Heart left ventricle (tissue), 16 donors: ENCODE measurements around the gene OR5T2. TPM values are rescaled to one million over a fixed set of nuclear protein-coding genes. Genes with fewer than 3 reads are reported as not detected.

Experiments used
- ATAC-seq, 4 donors: fragments of 200-7000 bp; cut with Tn5 transposase; one replicate each; pipeline ENCODE4 v1.9.1; 2020 to 2022; ENCODE audit warnings: moderate library complexity in 4 of 4, mild to moderate bottlenecking in 3 of 4, moderate number of reproducible peaks in 1 of 4
- DNase-seq, 5 donors: peaks; one replicate each; pipeline ENCODE4 v3.0.0-alpha.2; 2020
- H3K27ac ChIP-seq, 12 donors: fragments of 200-600 bp; sonication (generic) in 4 of 12; one replicate each; pipeline versions ENCODE4 v1.5.0 to v1.8.0; 2016 to 2022; ENCODE audit warnings: mild to moderate bottlenecking in 2 of 12
- H3K27me3 ChIP-seq, 9 donors: fragments of 200-600 bp; sonication (generic) in 2 of 9; one replicate each; pipeline versions ENCODE4 v1.5.1 to v1.8.0; 2016 to 2022; ENCODE audit warnings: mild to moderate bottlenecking in 3 of 9
- H3K36me3 ChIP-seq, 9 donors: fragments of 200-600 bp; sonication (generic) in 2 of 9; one replicate each; pipeline versions ENCODE4 v1.5.0 to v1.8.0; 2018 to 2022; ENCODE audit warnings: mild to moderate bottlenecking in 2 of 9
- H3K4me1 ChIP-seq, 12 donors: fragments of 200-600 bp; sonication (generic) in 4 of 12; one replicate each; pipeline versions ENCODE4 v1.5.0 to v1.8.0; 2016 to 2022; ENCODE audit warnings: mild to moderate bottlenecking in 3 of 12
- H3K4me3 ChIP-seq, 12 donors: fragments of 200-600 bp; sonication (generic) in 4 of 12; one replicate each; pipeline versions ENCODE4 v1.5.0 to v1.8.0; 2017 to 2022; ENCODE audit warnings: mild to moderate bottlenecking in 9 of 12, moderate library complexity in 4 of 12
- H3K9me3 ChIP-seq, 12 donors: fragments of 200-600 bp; sonication (generic) in 4 of 12; one replicate each; pipeline versions ENCODE4 v1.5.0 to v1.8.0; 2016 to 2022; ENCODE audit warnings: mild to moderate bottlenecking in 1 of 12
- POLR2A ChIP-seq, 2 donors: fragments of 450-650 bp; IDR thresholded peaks; one replicate each; pipeline ENCODE4 v1.6.1; 2017; ENCODE audit warnings: antibody characterized with exemption in 2 of 2, mild to moderate bottlenecking in 2 of 2, moderate library complexity in 2 of 2
- WGBS, 4 donors: extraction: QIAGEN DNeasy Blood & Tissue Kit in 2 of 4; methylation state at CpG; one replicate each; pipeline versions ENCODE4 v1.1.5 to v1.1.7; 2013 to 2018; 5-methylcytosine and 5-hydroxymethylcytosine counted together
- intact Hi-C, 10 donors: fragments of 100-400 bp; cut with DNase I; formaldehyde crosslinking; loops; one replicate each; pipeline versions ENCODE4 v1.11.1 to v1.14.2; 2022
- polyA plus RNA-seq, 2 donors: library from polyadenylated mRNA; stranded (reverse); fragments of 200-250 nt; gene quantifications; one replicate each; pipeline ENCODE4 v1.2.3, GENCODE V29; 2013
- total RNA-seq, 9 donors: library from RNA; depleted of rRNA in 2 of 9; stranded (reverse); fragments of >200 nt in 2 of 9; fragmentation: NEBNext Ultra II Directional in 3 of 9; extraction: Animal tissue kit (Norgen Biotek cat#: 25700) in 3 of 9; gene quantifications; one replicate each; pipeline versions ENCODE4 v1.1.0 to v1.2.4, GENCODE V29; 2016 to 2023
- TF ChIP-seq, protein P1 (sequence below), 12 donors: fragments of 200-600 bp; sonication (generic) in 4 of 12; IDR thresholded peaks; one replicate each; pipeline versions ENCODE4 v1.5.0 to v1.8.0; 2018 to 2022; ENCODE audit warnings: antibody characterized with exemption in 12 of 12, mild to moderate bottlenecking in 5 of 12
- donor health status: ischemic (EF 13 %, LVEDD 7.1; RV severe dilation, severe dysfunction).
- donor health status: healthy with polysubstance abuse.
- donor health status: DM: no; HTN: yes; CAD: no.
- donor health status: DM: no; HTN: no; CAD: no.
- donor health status: ischemic (EF 25% LVEDD 6.9; RV normal size, moderate dysfunction).
- donor health status: ischemic (EF 25% LVEDD 5.7; RV mildly dilated, moderate dysfunction).
- donor health status: healthy.
- donor health status: DM: yes; HTN: yes; CAD: no.
- donor health status: ischemic (EF 35%, LVEDD 5.7; RV mildly dilated, moderate dysfunction).
- donor health status: nonischemic (EF 11% LVEDD 7.7; RV severe dilation, severe dysfunction).
- donor health status: DM: yes; HTN: yes; CAD: no.
- donor health status: PGD.
- donor health status: ischemic (EF 29% LVEDD 5.4; RV normal size, mild dysfunction).
- donor health status: nonischemic (EF 23%, LVEDD 6.1; RV moderate dilation, normal function).

Gene OR5T2
- total and polyA plus RNA-seq, 11 donors, result not detected

DNA sequence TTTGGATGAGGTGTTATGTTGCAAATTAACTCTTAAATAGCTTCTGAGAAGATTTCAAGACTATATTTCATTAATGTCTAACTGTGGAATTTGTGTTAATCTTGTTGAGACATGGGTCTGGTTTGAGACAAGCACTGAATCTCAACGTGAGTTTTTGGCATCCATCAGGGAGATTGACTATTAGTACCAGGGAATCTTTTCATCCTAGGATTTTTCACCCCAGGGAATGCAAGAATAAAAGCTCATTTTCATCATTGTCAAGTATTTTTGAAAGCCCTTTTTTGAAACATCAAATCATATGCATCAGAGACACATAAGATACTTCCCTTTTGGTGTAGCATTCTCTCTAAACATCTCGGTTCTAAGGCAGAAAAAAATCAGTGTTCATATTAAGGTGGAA, 19.5 kb downstream of the OR5T2 start:
- TF ChIP-seq, protein P1, sequence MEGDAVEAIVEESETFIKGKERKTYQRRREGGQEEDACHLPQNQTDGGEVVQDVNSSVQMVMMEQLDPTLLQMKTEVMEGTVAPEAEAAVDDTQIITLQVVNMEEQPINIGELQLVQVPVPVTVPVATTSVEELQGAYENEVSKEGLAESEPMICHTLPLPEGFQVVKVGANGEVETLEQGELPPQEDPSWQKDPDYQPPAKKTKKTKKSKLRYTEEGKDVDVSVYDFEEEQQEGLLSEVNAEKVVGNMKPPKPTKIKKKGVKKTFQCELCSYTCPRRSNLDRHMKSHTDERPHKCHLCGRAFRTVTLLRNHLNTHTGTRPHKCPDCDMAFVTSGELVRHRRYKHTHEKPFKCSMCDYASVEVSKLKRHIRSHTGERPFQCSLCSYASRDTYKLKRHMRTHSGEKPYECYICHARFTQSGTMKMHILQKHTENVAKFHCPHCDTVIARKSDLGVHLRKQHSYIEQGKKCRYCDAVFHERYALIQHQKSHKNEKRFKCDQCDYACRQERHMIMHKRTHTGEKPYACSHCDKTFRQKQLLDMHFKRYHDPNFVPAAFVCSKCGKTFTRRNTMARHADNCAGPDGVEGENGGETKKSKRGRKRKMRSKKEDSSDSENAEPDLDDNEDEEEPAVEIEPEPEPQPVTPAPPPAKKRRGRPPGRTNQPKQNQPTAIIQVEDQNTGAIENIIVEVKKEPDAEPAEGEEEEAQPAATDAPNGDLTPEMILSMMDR (IDR thresholded peaks at IDR 0.05), result no peak
- no peak for TF ChIP-seq POLR2A (IDR thresholded peaks at IDR 0.05)
- Histone ChIP-seq H3K9me3 (peaks cover 0 to 31% (median 7%) of the 10 kb centered on the region in 12 donors), H3K27ac (no peak overlapping the region), H3K27me3 (no peaks in the 10 kb centered on the region), H3K4me3 (no peak overlapping the region), H3K4me1 (no peaks in the 10 kb centered on the region), H3K36me3 (no peaks in the 10 kb centered on the region)
- ATAC-seq (no peak), DNase-seq (no peak)
- intact Hi-C loops, result no loop called here
- 62 to 72% (median 68%) methylated on average over 2 of the region's 2 CpGs for WGBS, 4 donors

DNA sequence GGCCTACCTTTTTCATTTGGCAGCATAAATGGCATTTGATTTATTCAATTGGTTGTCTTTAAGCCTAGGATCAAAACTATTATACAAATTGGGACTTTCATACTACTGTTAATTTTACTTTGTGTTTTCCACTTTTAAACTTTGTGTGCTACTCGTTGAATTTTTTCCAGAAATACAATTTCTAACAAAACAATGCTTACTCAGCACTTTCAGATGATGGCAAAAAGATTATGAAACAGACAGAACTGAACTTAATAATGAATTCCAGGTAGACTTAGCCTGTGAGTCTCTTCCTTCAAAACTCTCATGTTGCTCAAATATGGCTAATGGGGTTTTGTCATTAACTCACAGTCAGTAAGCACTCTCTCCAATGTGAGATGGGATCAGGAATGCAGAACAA, 26.3 kb downstream of the OR5T2 start:
- TF ChIP-seq POLR2A (IDR thresholded peaks at IDR 0.05), result no peak
- TF ChIP-seq, protein P1 (IDR thresholded peaks at IDR 0.05), result no peak
- Histone ChIP-seq H3K27me3 (no peaks in the 10 kb centered on the region), H3K9me3 (peaks cover 0 to 11% (median 0%) of the 10 kb centered on the region in 12 donors), H3K4me1 (no peaks in the 10 kb centered on the region), H3K36me3 (no peaks in the 10 kb centered on the region), H3K4me3 (no peak overlapping the region), H3K27ac (no peak overlapping the region)
- intact Hi-C loops, result no loop called here
- ATAC-seq, result no peak
- DNase-seq, result no peak
- 28 to 44% (median 40%) methylated on average over 1 of the region's 1 CpG for WGBS, 4 donors

DNA sequence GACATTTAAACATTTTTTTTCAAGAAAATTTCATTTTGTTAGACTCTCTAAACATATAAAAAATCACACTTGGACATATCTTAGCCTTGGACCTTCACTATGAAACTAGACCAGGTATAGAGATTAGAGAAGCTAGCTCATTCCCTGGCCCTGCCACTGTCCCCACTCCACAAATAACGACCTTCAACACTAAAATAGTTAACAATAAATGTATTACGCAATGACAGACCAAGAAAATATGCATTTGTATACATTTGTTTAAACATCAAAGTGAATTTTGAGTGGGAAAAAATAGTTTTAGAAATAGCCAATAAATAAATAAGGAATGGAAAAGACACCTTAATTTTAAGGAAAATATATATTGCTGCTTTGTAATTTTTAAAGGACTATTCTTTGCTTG, 36.7 kb downstream of the OR5T2 start:
- TF ChIP-seq, protein P1 (IDR thresholded peaks at IDR 0.05), result no peak
- TF ChIP-seq POLR2A (IDR thresholded peaks at IDR 0.05), result no peak
- 54 to 66% (median 57%) methylated on average over 2 of the region's 2 CpGs for WGBS, 4 donors
- Histone ChIP-seq H3K4me3 (no peak overlapping the region), H3K4me1 (no peaks in the 10 kb centered on the region), H3K27me3 (no peaks in the 10 kb centered on the region), H3K27ac (no peak overlapping the region), H3K9me3 (peaks cover 0 to 13% (median 0%) of the 10 kb centered on the region in 12 donors), H3K36me3 (no peaks in the 10 kb centered on the region)
- intact Hi-C loops, result no loop called here
- DNase-seq (no peak), ATAC-seq (no peak)

DNA sequence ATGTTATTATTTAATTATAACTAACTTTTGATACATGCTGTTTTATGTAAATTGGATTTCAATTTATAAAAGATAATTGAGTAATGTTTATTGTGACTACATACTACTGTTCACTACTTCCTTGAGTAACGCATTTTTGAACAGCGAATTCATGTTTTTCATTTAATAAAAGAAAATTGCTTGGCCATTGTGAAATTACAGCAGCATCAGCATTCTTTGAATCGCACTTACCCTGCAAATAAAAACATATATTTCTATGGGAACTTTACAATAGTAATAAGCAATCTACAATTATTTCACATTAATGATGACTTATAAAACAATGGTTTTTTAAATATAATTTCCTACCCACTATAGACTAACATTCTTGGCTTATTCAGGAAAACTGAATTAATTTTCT, 37.4 kb downstream of the OR5T2 start:
- TF ChIP-seq, protein P1 (IDR thresholded peaks at IDR 0.05), result no peak
- no peak for TF ChIP-seq POLR2A (IDR thresholded peaks at IDR 0.05)
- Histone ChIP-seq H3K9me3 (peaks cover 0 to 7% (median 0%) of the 10 kb centered on the region in 12 donors), H3K36me3 (no peaks in the 10 kb centered on the region), H3K27ac (no peak overlapping the region), H3K4me3 (no peak overlapping the region), H3K27me3 (no peaks in the 10 kb centered on the region), H3K4me1 (no peaks in the 10 kb centered on the region)
- 73 to 83% (median 77%) methylated on average over 3 of the region's 3 CpGs for WGBS, 4 donors
- intact Hi-C loops, result no loop called here
- DNase-seq (no peak), ATAC-seq (no peak)
